Hepatocyte (in vitro differentiated cells): ENCODE results near the gene SKAP1.

Source experiments
- CTCF ChIP-seq: fragments of 200-600 bp; sonication (generic); IDR thresholded peaks from 2 replicates; pipeline ENCODE4 v1.5.1; 2016; ENCODE audit warnings: antibody characterized with exemption, mild to moderate bottlenecking; ENCODE audit not compliant: poor library complexity
- EZH2 ChIP-seq: fragments of 200-600 bp; sonication (generic); IDR thresholded peaks from 2 replicates; pipeline ENCODE4 v1.6.1; 2016; ENCODE audit warnings: antibody characterized with exemption, mild to moderate bottlenecking, borderline replicate concordance

- TF ChIP-seq EZH2 (no peak), CTCF (no peak)
Measured at GRCh38 chr17:48169926-48170325, 260.1 kb downstream of the SKAP1 start.
